Esophagus squamous epithelium (tissue), 5 donors: Measurements from ENCODE around the gene DTX2. TPM values are rescaled to one million over a fixed set of nuclear protein-coding genes. Genes with fewer than 3 reads are reported as not detected.
"Not testable (repeated sequence)": the region's sequence is repeated elsewhere in the genome, so short reads cannot be mapped to it uniquely, and the experiment has no call there.

Experiments
- DNase-seq: peaks from one replicate; lab custom pipeline; 2025; lab: John Stamatoyannopoulos, UW
- H3K27ac ChIP-seq, 4 donors: fragments of 200-600 bp; sonication (generic); one replicate each; pipeline ENCODE4 v1.5.1; 2016 to 2019; ENCODE audit warnings: mild to moderate bottlenecking in 1 of 4
- H3K27me3 ChIP-seq, 4 donors: fragments of 200-600 bp; sonication (generic); 1 replicate in 3 of 4; 2 replicates in 1 of 4; pipeline versions ENCODE4 v1.5.1 to v1.6.0; 2017 to 2021; ENCODE audit warnings: antibody characterized with exemption in 1 of 4
- H3K36me3 ChIP-seq, 3 donors: fragments of 200-600 bp; sonication (generic); one replicate each; pipeline ENCODE4 v1.5.1; 2016 to 2019
- H3K4me1 ChIP-seq, 3 donors: fragments of 200-600 bp; sonication (generic); one replicate each; pipeline ENCODE4 v1.5.1; 2017 to 2019
- H3K4me3 ChIP-seq, 4 donors: fragments of 200-600 bp; sonication (generic); 1 replicate in 3 of 4; 2 replicates in 1 of 4; pipeline ENCODE4 v1.5.1; 2016 to 2019; ENCODE audit warnings: mild to moderate bottlenecking in 2 of 4, moderate library complexity in 1 of 4
- H3K9me3 ChIP-seq, 3 donors: fragments of 200-600 bp; sonication (generic); one replicate each; pipeline ENCODE4 v1.5.1; 2016 to 2019
- CTCF ChIP-seq, 6 experiments: fragments of 450-650 bp in 4 of 6; fragments of 200-600 bp in 2 of 6; sonication (generic) in 2 of 6; IDR thresholded peaks; one replicate each; pipeline ENCODE4 v1.5.1; 2016 to 2019; ENCODE audit warnings: antibody characterized with exemption in 6 of 6, mild to moderate bottlenecking in 4 of 6, moderate library complexity in 4 of 6
- POLR2A ChIP-seq, 4 donors: fragments of 450-650 bp; IDR thresholded peaks; one replicate each; pipeline ENCODE4 v1.6.1; 2017; ENCODE audit warnings: antibody characterized with exemption in 4 of 4, mild to moderate bottlenecking in 4 of 4, moderate library complexity in 3 of 4
- WGBS, 2 donors: methylation state at CpG; one replicate each; pipeline ENCODE4 v1.1.5; 2018; 5-methylcytosine and 5-hydroxymethylcytosine counted together
- intact Hi-C: fragments of 100-400 bp; cut with DNase I; formaldehyde crosslinking; loops from one replicate; pipeline ENCODE4 v1.15.0; 2022
- total RNA-seq, 4 donors: library from RNA; depleted of rRNA; stranded (reverse); fragments of >200 nt; gene quantifications; one replicate each; pipeline ENCODE4 v1.1.0, GENCODE V29; 2016
- donor health status: DM: yes; HTN: yes; CAD: no.

DTX2 gene
- total RNA-seq, 4 donors from 2014 or later = 38.7 to 107 (median 59.7) TPM

GRCh38 chr7:76499201-76499923, 37.9 kb downstream of the DTX2 start:
- intact Hi-C loops, H3K27ac ChIP-seq, DNase-seq, H3K9me3 ChIP-seq, H3K4me1 ChIP-seq, H3K27me3 ChIP-seq, H3K4me3 ChIP-seq: not testable (repeated sequence)
- H3K36me3 ChIP-seq = peaks cover 0 to 44% (median 8%) of the 10 kb centered on the region in 3 donors
- 60% methylated on average over 1 of the region's 28 CpGs; no CpG with 5 or more reads in 1 of the 2 donors for WGBS, 2 donors

GRCh38 chr7:76499924-76500241, 38.4 kb downstream of the DTX2 start:
- not testable (repeated sequence) for H3K4me1 ChIP-seq, H3K9me3 ChIP-seq, H3K27ac ChIP-seq, H3K27me3 ChIP-seq, DNase-seq, H3K4me3 ChIP-seq
- intact Hi-C loops = loop anchor here (10.0 kb wide), 1 partner anchor 495 kb away; no protein-coding TSS in a partner anchor
- no CpG with 5 or more reads among the region's 19 CpGs for WGBS, 2 donors
- peaks cover 0 to 45% (median 8%) of the 10 kb centered on the region in 3 donors for H3K36me3 ChIP-seq

- not testable (repeated sequence) for H3K4me3 ChIP-seq, H3K9me3 ChIP-seq, H3K4me1 ChIP-seq, H3K27me3 ChIP-seq, DNase-seq, H3K27ac ChIP-seq
- peaks cover 11 to 59% (median 15%) of the 10 kb centered on the region in 3 donors for H3K36me3 ChIP-seq
- WGBS, 2 donors = 50 to 81% methylated on average over 1 to 3 of the region's 13 CpGs
- intact Hi-C loops = loop anchor here (10.0 kb wide), 1 partner anchor 493 kb away; no protein-coding TSS in a partner anchor
These were observed 40.7 kb downstream of the DTX2 start for GRCh38 chr7:76502224-76502623.

- not testable (repeated sequence) for H3K4me1 ChIP-seq, H3K4me3 ChIP-seq, H3K27ac ChIP-seq, DNase-seq, H3K27me3 ChIP-seq, H3K9me3 ChIP-seq
- peaks cover 11 to 65% (median 15%) of the 10 kb centered on the region in 3 donors for H3K36me3 ChIP-seq
- 90% methylated on average over 7 of the region's 16 CpGs; no CpG with 5 or more reads in 1 of the 2 donors for WGBS, 2 donors
- intact Hi-C loops = loop anchor here (10.0 kb wide), 1 partner anchor 492 kb away; no protein-coding TSS in a partner anchor
These were observed 41.3 kb downstream of the DTX2 start for GRCh38 chr7:76502836-76503235.

GRCh38 chr7:76503244-76503643, 41.7 kb downstream of the DTX2 start:
- DNase-seq, H3K27me3 ChIP-seq, H3K4me1 ChIP-seq, H3K27ac ChIP-seq, H3K9me3 ChIP-seq, H3K4me3 ChIP-seq: not testable (repeated sequence)
- 91% methylated on average over 6 of the region's 12 CpGs; no CpG with 5 or more reads in 1 of the 2 donors for WGBS, 2 donors
- intact Hi-C loops = loop anchor here (10.0 kb wide), 1 partner anchor 492 kb away; no protein-coding TSS in a partner anchor
- peaks cover 11 to 69% (median 15%) of the 10 kb centered on the region in 3 donors for H3K36me3 ChIP-seq

- not testable (repeated sequence) for DNase-seq, H3K4me3 ChIP-seq, H3K27me3 ChIP-seq, H3K4me1 ChIP-seq, H3K9me3 ChIP-seq, H3K27ac ChIP-seq
- 71 to 78% methylated on average over 11 of the region's 33 CpGs for WGBS, 2 donors
- H3K36me3 ChIP-seq = peaks cover 11 to 69% (median 15%) of the 10 kb centered on the region in 3 donors
- intact Hi-C loops = loop anchor here (10.0 kb wide), 1 partner anchor 490 kb away; no protein-coding TSS in a partner anchor
These were observed 43.0 kb downstream of the DTX2 start for GRCh38 chr7:76504351-76505167.

- Histone ChIP-seq H3K27me3 (no peaks in the 10 kb centered on the region), H3K4me1 (peaks cover 8 to 13% (median 10%) of the 10 kb centered on the region in 3 donors), H3K27ac (no peak overlapping the region), H3K9me3 (no peaks in the 10 kb centered on the region), H3K4me3 (no peak overlapping the region), H3K36me3 (peaks cover 11 to 69% (median 15%) of the 10 kb centered on the region in 3 donors)
- 89% methylated on average over 10 of the region's 32 CpGs; no CpG with 5 or more reads in 1 of the 2 donors for WGBS, 2 donors
- intact Hi-C loops = loop anchor here (10.0 kb wide), 1 partner anchor 489 kb away; no protein-coding TSS in a partner anchor
- DNase-seq = no peak
- TF ChIP-seq POLR2A (IDR thresholded peaks at IDR 0.05) (no peak), CTCF (IDR thresholded peaks at IDR 0.05) (no peak)
These were observed 43.9 kb downstream of the DTX2 start for GRCh38 chr7:76505168-76506080.
